ENCODE data around the gene ABTB2. TPM values are rescaled to one million over a fixed set of nuclear protein-coding genes. Genes with fewer than 3 reads are reported as not detected.

ABTB2 gene
- total RNA-seq, 4 donors from 2014 or later = 7.1 to 9.3 (median 7.7) TPM

DNA sequence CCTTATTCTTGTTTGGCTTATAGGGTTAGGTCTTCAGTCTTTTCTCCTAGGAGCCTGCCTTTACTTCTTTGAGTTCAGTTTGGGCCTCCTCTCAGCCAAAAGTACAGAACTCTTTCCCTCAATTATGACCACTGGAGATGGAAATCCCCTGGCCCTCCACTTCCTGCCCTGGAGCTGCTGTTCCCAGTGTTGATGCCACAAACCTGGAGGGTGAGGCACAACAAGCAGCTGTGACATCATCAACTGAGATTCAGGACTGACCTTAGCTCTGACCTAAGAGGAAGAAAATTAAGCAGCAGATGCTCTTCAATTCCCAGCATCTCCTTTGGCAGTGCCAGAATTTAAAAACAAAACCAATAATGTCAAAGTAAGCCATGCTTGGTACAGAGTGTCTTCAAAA, 3.0 kb downstream of the ABTB2 start:
- no peak for DNase-seq (ENCODE audit: low spot score in 2 of 2)
- Histone ChIP-seq H3K4me1 (peaks cover 0 to 57% (median 15%) of the 10 kb centered on the region in 4 donors), H3K36me3 (no peaks in the 10 kb centered on the region), H3K27ac (no peak overlapping the region), H3K27me3 (peaks cover 0 to 3% of the 10 kb centered on the region in 2 donors), H3K4me3 (no peak overlapping the region), H3K9me3 (no peaks in the 10 kb centered on the region)
- TF ChIP-seq POLR2A (IDR thresholded peaks at IDR 0.05) = no peak
- TF ChIP-seq, protein P1, sequence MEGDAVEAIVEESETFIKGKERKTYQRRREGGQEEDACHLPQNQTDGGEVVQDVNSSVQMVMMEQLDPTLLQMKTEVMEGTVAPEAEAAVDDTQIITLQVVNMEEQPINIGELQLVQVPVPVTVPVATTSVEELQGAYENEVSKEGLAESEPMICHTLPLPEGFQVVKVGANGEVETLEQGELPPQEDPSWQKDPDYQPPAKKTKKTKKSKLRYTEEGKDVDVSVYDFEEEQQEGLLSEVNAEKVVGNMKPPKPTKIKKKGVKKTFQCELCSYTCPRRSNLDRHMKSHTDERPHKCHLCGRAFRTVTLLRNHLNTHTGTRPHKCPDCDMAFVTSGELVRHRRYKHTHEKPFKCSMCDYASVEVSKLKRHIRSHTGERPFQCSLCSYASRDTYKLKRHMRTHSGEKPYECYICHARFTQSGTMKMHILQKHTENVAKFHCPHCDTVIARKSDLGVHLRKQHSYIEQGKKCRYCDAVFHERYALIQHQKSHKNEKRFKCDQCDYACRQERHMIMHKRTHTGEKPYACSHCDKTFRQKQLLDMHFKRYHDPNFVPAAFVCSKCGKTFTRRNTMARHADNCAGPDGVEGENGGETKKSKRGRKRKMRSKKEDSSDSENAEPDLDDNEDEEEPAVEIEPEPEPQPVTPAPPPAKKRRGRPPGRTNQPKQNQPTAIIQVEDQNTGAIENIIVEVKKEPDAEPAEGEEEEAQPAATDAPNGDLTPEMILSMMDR (IDR thresholded peaks at IDR 0.05) = no peak
- TF ChIP-seq EP300 (IDR thresholded peaks at IDR 0.05) = no peak

DNA sequence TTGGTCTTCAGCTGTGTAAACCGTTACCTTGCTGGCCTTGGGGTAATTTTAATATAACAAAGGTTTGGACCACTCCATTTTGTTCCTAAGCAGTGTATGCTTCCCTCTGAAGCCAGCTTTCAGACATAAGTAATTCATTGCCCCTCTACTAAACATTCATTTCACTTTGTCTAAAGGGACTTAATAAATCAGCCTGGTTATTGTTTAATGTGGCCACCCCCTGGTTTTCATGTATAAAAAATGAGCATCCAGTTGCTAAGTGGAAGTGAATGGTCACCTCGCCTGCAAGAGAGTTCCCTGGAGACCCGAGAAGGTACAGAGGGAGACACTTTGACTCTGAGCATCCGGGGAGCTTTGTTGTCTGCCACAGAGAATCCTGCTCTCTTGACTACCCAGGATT, 3.9 kb downstream of the ABTB2 start:
- Histone ChIP-seq H3K27me3 (peaks cover 0 to 3% of the 10 kb centered on the region in 2 donors), H3K4me1 (peaks cover 0 to 58% (median 17%) of the 10 kb centered on the region in 4 donors), H3K4me3 (no peak overlapping the region), H3K27ac (no peak overlapping the region), H3K9me3 (no peaks in the 10 kb centered on the region), H3K36me3 (no peaks in the 10 kb centered on the region)
- no peak for DNase-seq (ENCODE audit: low spot score in 2 of 2)
- 83 to 95% methylated on average over 4 of the region's 4 CpGs for WGBS, 2 donors
- TF ChIP-seq, protein P1 (IDR thresholded peaks at IDR 0.05) = no peak
- TF ChIP-seq EP300 (IDR thresholded peaks at IDR 0.05) (no peak), POLR2A (IDR thresholded peaks at IDR 0.05) (no peak)

DNA sequence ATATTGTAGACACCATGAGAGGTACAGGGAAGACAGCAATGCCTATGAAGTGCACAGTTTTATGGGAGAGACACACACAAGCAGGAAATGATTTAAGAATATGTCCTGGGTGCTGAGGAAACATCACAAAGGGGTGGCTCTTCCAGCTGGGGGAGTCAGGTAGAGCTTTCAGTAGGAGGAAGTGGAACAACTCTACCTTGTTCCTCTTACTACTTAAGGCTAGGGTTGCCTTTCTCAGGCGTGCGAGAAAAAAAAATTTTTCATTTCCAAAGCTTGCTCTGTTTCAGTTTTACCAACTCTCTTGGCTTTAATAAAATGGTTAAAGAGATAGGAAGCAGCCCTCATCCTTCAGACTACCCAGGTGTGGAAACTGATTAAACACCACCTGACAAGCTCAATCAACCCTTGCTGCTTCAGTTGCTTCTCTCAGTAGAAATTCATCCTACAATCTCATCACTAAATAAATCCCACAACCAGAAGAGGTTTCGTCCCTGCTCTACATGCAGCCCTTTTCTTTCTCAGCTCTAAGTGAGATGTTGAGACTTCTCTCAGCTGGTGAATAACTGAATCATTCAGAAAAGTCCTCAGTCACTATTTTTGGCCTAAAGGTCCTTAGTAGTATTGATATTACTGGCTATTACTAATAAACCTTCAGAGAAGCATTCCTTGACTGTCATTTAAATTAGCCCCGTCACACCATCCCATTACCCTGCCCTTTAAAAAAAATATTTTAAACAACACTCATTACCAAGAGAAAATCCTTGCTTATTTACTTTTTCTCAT, 5.9 kb downstream of the ABTB2 start:
- 95% methylated on average over 4 of the region's 4 CpGs for WGBS, 2 donors
- H3K27ac ChIP-seq = no peak overlapping the region
- H3K4me3 ChIP-seq = no peak overlapping the region
- peaks cover 0 to 3% of the 10 kb centered on the region in 2 donors for H3K27me3 ChIP-seq
- no peak for TF ChIP-seq POLR2A (IDR thresholded peaks at IDR 0.05)
- TF ChIP-seq, protein P1 (IDR thresholded peaks at IDR 0.05) = no peak
- no peak for TF ChIP-seq EP300 (IDR thresholded peaks at IDR 0.05)
- H3K9me3 ChIP-seq = no peaks in the 10 kb centered on the region
- no peak for DNase-seq (ENCODE audit: low spot score in 2 of 2)
- H3K4me1 ChIP-seq = peaks cover 0 to 61% (median 28%) of the 10 kb centered on the region in 4 donors
- no peaks in the 10 kb centered on the region for H3K36me3 ChIP-seq

DNA sequence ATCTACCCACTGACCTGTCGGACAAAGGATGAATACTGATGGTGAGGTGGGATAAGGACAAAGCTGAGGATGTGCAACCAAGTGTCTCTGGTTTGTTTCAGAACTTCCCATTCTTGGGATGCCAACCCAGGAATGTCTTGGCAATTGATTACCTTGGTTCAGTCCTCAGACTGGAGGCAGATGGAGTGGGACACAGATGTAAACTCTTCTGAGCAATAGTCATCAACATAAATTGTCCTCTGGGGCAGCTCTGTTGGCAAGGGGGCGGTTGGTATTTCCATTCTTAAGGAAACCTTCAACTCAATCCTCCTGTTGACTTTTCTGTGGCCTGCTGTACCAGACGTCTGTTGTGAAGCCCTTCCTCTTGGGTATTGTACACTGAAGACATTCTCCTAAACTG, 6.8 kb downstream of the ABTB2 start:
- H3K27me3 ChIP-seq = peaks cover 0 to 3% of the 10 kb centered on the region in 2 donors
- no peaks in the 10 kb centered on the region for H3K36me3 ChIP-seq
- TF ChIP-seq POLR2A (IDR thresholded peaks at IDR 0.05) = no peak
- TF ChIP-seq EP300 (IDR thresholded peaks at IDR 0.05) = no peak
- TF ChIP-seq, protein P1 (IDR thresholded peaks at IDR 0.05) = no peak
- no peak overlapping the region for H3K4me3 ChIP-seq
- H3K4me1 ChIP-seq = peaks cover 0 to 61% (median 27%) of the 10 kb centered on the region in 4 donors
- WGBS, 2 donors = 89% methylated on average over 3 of the region's 3 CpGs
- DNase-seq (ENCODE audit: low spot score in 2 of 2) = no peak
- H3K9me3 ChIP-seq = no peaks in the 10 kb centered on the region
- H3K27ac ChIP-seq = no peak overlapping the region

DNA sequence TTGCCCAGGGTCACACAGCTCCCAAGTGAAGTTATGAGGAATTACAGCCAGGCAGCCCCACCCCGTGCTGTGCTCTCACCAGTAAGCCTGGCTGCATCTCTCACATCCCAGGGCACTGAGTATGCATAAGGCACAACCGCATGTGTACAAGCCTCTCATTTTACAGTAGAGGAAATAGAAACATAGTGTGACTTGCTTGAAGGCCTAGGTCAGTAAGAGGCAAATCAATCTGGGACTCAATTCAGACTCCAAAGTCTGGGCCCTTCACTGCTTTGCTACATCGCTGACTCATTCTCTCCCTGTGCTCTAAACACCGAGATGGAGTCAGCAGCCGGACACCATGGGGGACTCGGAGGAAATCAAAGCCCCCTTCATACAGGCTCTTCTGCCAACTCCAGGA, 7.9 kb downstream of the ABTB2 start:
- Histone ChIP-seq H3K9me3 (no peaks in the 10 kb centered on the region), H3K27ac (no peak overlapping the region), H3K4me3 (no peak overlapping the region), H3K27me3 (peaks cover 0 to 3% of the 10 kb centered on the region in 2 donors), H3K36me3 (no peaks in the 10 kb centered on the region), H3K4me1 (peaks cover 0 to 61% (median 37%) of the 10 kb centered on the region in 4 donors)
- 88 to 95% methylated on average over 6 of the region's 6 CpGs for WGBS, 2 donors
- no peak for DNase-seq (ENCODE audit: low spot score in 2 of 2)
- TF ChIP-seq POLR2A (IDR thresholded peaks at IDR 0.05) (no peak), EP300 (IDR thresholded peaks at IDR 0.05) (no peak)
- TF ChIP-seq, protein P1 (IDR thresholded peaks at IDR 0.05) = no peak

All from tibial nerve (tissue), 4 donors.